HUES48 (cell line): ENCODE measurements around the gene VWA5B1.

Experiments
- H3K27ac ChIP-seq: one replicate; pipeline ENCODE4 v1.7.0; 2013; ENCODE audit warnings: low read depth, low read length, inconsistent platforms
- H3K27me3 ChIP-seq: 2 replicates; pipeline ENCODE4 v1.6.1; 2013; ENCODE audit warnings: mild to moderate bottlenecking, low read length; ENCODE audit not compliant: control insufficient read depth, insufficient read depth
- H3K36me3 ChIP-seq: 2 replicates; pipeline ENCODE4 v1.6.1; 2013; ENCODE audit warnings: low read length; ENCODE audit not compliant: control insufficient read depth, insufficient read depth
- H3K4me1 ChIP-seq: 2 replicates; pipeline ENCODE4 v1.6.1; 2013; ENCODE audit warnings: mild to moderate bottlenecking, low read length; ENCODE audit not compliant: control insufficient read depth, insufficient read depth
- H3K4me3 ChIP-seq: 2 replicates; pipeline ENCODE4 v1.5.1; 2013; ENCODE audit warnings: mild to moderate bottlenecking, low read depth, low read length
- H3K9ac ChIP-seq: 2 replicates; pipeline ENCODE4 v1.6.1; 2013; ENCODE audit warnings: mild to moderate bottlenecking, low read depth, low read length, moderate library complexity
- H3K9me3 ChIP-seq: 2 replicates; pipeline ENCODE4 v1.6.1; 2013; ENCODE audit warnings: low read length; ENCODE audit not compliant: control insufficient read depth, insufficient read depth

VWA5B1 gene

GRCh38 chr1:20380175-20380574, 89.5 kb downstream of the VWA5B1 start:
- Histone ChIP-seq H3K27ac (no peak overlapping the region), H3K36me3 (no peaks in the 10 kb centered on the region)

DNA sequence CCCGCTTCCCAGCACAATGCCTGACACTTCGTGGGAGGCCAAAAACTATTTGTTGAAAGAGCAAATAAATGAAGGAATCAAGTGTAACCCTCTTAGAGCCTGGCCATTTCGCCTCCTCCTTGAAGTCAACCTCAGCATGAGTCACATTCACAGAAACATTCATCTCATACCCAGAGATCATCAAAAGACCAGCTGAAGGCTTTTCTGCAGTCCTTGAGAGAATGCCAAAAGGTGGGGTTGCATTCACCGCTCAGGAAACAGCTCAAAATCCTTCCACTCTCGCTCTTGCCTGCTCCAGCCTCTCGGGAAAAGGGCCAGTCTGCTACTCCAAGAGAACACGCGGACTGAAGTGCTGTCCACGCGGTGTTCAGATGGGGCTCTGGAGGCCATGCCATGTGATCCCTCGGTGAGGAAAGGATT, 90.0 kb downstream of the VWA5B1 start:
- Histone ChIP-seq H3K4me1 (peaks cover 4% of the 10 kb centered on the region), H3K27ac (no peak overlapping the region), H3K9me3 (no peaks in the 10 kb centered on the region), H3K4me3 (no peak overlapping the region), H3K27me3 (peaks cover 61% of the 10 kb centered on the region), H3K9ac (no peak overlapping the region), H3K36me3 (no peaks in the 10 kb centered on the region)

More at GRCh38 chr1:20380175-20380574, 89.5 kb downstream of the VWA5B1 start:
- Histone ChIP-seq H3K9ac (no peak overlapping the region), H3K4me1 (no peaks in the 10 kb centered on the region; the same call in 1 of the 2 replicates), H3K4me3 (no peak overlapping the region), H3K9me3 (no peaks in the 10 kb centered on the region), H3K27me3 (peaks cover 65% of the 10 kb centered on the region)

DNA sequence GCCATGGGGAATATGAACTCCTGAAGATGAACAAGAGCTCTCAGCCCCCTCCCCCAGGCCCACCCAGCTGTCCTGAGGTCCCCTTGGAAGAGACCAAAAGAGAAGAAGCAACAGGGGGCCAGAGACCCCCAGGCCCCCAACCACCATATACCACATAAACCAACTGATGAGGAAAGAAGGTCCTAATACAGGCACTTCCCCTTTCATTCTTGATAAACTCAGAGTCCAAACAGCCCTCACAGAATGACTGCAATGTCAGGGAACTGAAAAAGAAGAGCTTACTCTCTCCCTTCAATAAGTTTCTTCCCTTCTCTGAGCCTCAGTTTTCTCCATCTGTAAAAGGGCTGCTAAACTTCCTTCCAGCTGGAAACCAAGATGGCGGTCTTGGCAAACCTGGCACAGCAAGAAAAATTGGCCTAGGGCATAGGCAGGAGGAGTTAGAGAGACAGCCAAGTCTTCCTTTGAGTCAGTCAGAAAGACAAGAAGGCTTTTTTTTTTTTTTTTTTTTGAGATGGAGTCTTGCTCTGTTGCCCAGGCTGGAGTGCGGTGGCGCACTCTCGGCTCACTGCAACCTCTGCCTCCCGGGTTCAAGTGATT, 90.5 kb downstream of the VWA5B1 start:
- H3K9ac ChIP-seq: no peak overlapping the region
- H3K4me3 ChIP-seq: no peak overlapping the region
- no peak overlapping the region for H3K27ac ChIP-seq
- no peaks in the 10 kb centered on the region for H3K9me3 ChIP-seq
- H3K27me3 ChIP-seq: peaks cover 56% of the 10 kb centered on the region
- no peaks in the 10 kb centered on the region for H3K36me3 ChIP-seq
- H3K4me1 ChIP-seq: peaks cover 9% of the 10 kb centered on the region

GRCh38 chr1:20381961-20382360, 91.3 kb downstream of the VWA5B1 start:
- Histone ChIP-seq H3K4me1 (peaks cover 15% of the 10 kb centered on the region), H3K4me3 (no peak overlapping the region), H3K27ac (no peak overlapping the region), H3K9ac (no peak overlapping the region), H3K27me3 (peaks cover 55% of the 10 kb centered on the region), H3K36me3 (no peaks in the 10 kb centered on the region), H3K9me3 (no peaks in the 10 kb centered on the region)

- no peak overlapping the region for H3K27ac ChIP-seq
- H3K4me1 ChIP-seq: peaks cover 15% of the 10 kb centered on the region
- no peak overlapping the region for H3K4me3 ChIP-seq
- no peaks in the 10 kb centered on the region for H3K36me3 ChIP-seq
- H3K9me3 ChIP-seq: no peaks in the 10 kb centered on the region
- H3K27me3 ChIP-seq: peaks cover 54% of the 10 kb centered on the region
- H3K9ac ChIP-seq: no peak overlapping the region
These were observed 92.0 kb downstream of the VWA5B1 start for GRCh38 chr1:20382711-20383110.

DNA sequence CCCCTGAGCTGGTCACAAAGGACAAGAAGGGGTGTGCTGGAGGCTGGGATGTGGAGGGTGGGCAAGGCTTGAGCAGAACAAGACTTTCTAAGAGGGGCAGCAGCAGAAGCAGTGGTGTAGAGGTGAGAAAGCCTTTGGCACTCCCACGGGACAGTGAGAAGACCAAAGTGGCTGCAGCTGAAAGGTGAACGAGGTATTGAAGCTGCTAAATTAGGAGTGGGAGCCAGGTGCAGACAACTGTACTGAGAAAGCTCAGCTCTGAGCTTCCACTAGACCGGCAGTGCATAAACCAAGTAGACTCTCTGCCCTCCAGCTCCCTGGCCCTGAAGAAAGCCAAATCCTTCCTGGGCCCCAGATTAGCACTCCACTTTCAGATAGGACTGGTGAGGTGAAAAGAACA, 93.0 kb downstream of the VWA5B1 start:
- Histone ChIP-seq H3K27me3 (peaks cover 53% of the 10 kb centered on the region), H3K9me3 (no peaks in the 10 kb centered on the region), H3K4me1 (peaks cover 15% of the 10 kb centered on the region), H3K36me3 (no peaks in the 10 kb centered on the region), H3K9ac (no peak overlapping the region), H3K4me3 (no peak overlapping the region), H3K27ac (no peak overlapping the region)

DNA sequence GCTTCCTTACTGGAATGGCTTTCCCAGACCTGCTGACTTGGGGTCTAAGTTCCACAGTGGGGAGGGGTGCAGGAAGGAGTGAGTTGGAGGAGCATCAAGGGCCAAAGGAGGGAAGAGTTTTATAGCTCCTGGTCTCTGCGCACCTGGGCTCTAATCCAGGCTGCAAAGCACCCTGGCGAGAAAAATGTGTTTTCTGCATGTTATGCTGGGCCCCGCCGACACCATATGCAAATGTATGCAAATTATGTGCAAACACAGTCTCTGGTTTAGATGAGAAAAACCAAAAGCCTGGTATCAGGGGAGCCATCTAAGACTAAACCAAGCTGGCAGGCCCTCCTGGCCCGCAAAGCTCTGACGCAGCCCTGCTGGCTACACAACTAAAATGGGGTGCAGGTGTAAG, 95.0 kb downstream of the VWA5B1 start:
- no peaks in the 10 kb centered on the region for H3K36me3 ChIP-seq

GRCh38 chr1:20386323-20387081, 95.8 kb downstream of the VWA5B1 start:
- peaks cover 15% of the 10 kb centered on the region for H3K4me1 ChIP-seq
- peaks cover 45% of the 10 kb centered on the region for H3K27me3 ChIP-seq
- no peak overlapping the region for H3K4me3 ChIP-seq
- H3K9me3 ChIP-seq: no peaks in the 10 kb centered on the region
- H3K36me3 ChIP-seq: no peaks in the 10 kb centered on the region
- H3K9ac ChIP-seq: no peak overlapping the region
- H3K27ac ChIP-seq: no peak overlapping the region

More for the DNA sequence above, 95.0 kb downstream of the VWA5B1 start:
- H3K4me3 ChIP-seq: no peak overlapping the region
- no peaks in the 10 kb centered on the region for H3K9me3 ChIP-seq
- H3K27ac ChIP-seq: no peak overlapping the region
- H3K9ac ChIP-seq: no peak overlapping the region
- H3K27me3 ChIP-seq: peaks cover 46% of the 10 kb centered on the region
- H3K4me1 ChIP-seq: peaks cover 15% of the 10 kb centered on the region

- no peak overlapping the region for H3K9ac ChIP-seq
- no peak overlapping the region for H3K4me3 ChIP-seq
- peaks cover 60% of the 10 kb centered on the region for H3K27me3 ChIP-seq
- peaks cover 15% of the 10 kb centered on the region for H3K4me1 ChIP-seq
- H3K27ac ChIP-seq: no peak overlapping the region
- no peaks in the 10 kb centered on the region for H3K36me3 ChIP-seq
- no peaks in the 10 kb centered on the region for H3K9me3 ChIP-seq
These were observed 98.9 kb downstream of the VWA5B1 start for GRCh38 chr1:20389571-20389970.

- no peak overlapping the region for H3K27ac ChIP-seq
- no peak overlapping the region for H3K4me3 ChIP-seq
- no peaks in the 10 kb centered on the region for H3K9me3 ChIP-seq
- H3K4me1 ChIP-seq: peaks cover 10% of the 10 kb centered on the region; the same call in 1 of the 2 replicates
- H3K36me3 ChIP-seq: no peaks in the 10 kb centered on the region
- no peak overlapping the region for H3K9ac ChIP-seq
- peaks cover 55% of the 10 kb centered on the region for H3K27me3 ChIP-seq
These were observed 100.1 kb downstream of the VWA5B1 start for GRCh38 chr1:20390589-20391331.

DNA sequence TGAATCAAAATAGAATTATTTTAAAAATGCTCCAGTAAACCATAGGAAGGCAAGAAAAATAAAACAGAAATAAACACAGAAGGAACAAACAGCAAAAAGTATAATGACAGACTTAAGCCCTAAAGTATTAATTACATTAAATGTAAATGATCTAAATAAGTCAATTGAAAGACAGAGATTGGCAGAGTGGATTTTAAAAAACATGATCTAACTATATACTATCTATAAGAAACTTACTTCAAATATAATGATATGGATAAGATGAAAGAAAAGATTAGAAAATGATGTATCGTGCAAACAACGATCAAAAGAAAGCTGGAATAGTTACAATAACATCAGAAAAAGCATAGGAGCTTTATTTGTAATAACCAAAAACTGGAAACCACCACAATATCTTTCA, 104.6 kb downstream of the VWA5B1 start:
- H3K4me1 ChIP-seq: no peaks in the 10 kb centered on the region
- H3K27ac ChIP-seq: no peak overlapping the region
- H3K27me3 ChIP-seq: peaks cover 70% of the 10 kb centered on the region
- H3K9me3 ChIP-seq: no peaks in the 10 kb centered on the region
- no peak overlapping the region for H3K4me3 ChIP-seq
- no peak overlapping the region for H3K9ac ChIP-seq
- H3K36me3 ChIP-seq: no peaks in the 10 kb centered on the region
